GM12874 (cell line): Measurements from ENCODE around the gene ANO2.

Source experiments
- CTCF ChIP-seq: IDR thresholded peaks from 2 replicates; pipeline ENCODE4 v1.5.1; 2011; ENCODE audit warnings: low read depth, mild to moderate bottlenecking, control low read depth, low read length, moderate library complexity; ENCODE audit not compliant: insufficient read depth

The ANO2 gene

GRCh38 chr12:5882511-5883190, 62.4 kb downstream of the ANO2 start:
- TF ChIP-seq CTCF, result no peak

GRCh38 chr12:5881666-5882065, 63.4 kb downstream of the ANO2 start:
- no peak for TF ChIP-seq CTCF

- no peak for TF ChIP-seq CTCF
Observed at GRCh38 chr12:5881101-5881606, 63.9 kb downstream of the ANO2 start.

GRCh38 chr12:5875851-5876250, 69.2 kb downstream of the ANO2 start:
- TF ChIP-seq CTCF, result no peak

- TF ChIP-seq CTCF, result no peak
Observed at GRCh38 chr12:5874514-5874913, 70.5 kb downstream of the ANO2 start.

- TF ChIP-seq CTCF, result no peak
Observed at GRCh38 chr12:5873281-5873919, 71.7 kb downstream of the ANO2 start.

- TF ChIP-seq CTCF, result no peak
Observed at GRCh38 chr12:5872745-5873144, 72.3 kb downstream of the ANO2 start.
